Endodermal cell (in vitro differentiated cells): ENCODE data around the gene BMPER. TPM values are rescaled to one million over a fixed set of nuclear protein-coding genes. Genes with fewer than 3 reads are reported as not detected.
A peak's percentile ranks its signal among the peaks of the same experiment; 100 is the strongest.

Experiments
- DNase-seq: peaks from one replicate; pipeline ENCODE4 v3.0.0-alpha.2; 2017
- H3K27ac ChIP-seq: 2 replicates; pipeline ENCODE4 v1.5.1; 2013; ENCODE audit warnings: mild to moderate bottlenecking, low read depth, low read length, moderate library complexity
- H3K27me3 ChIP-seq: 2 replicates; pipeline ENCODE4 v1.6.1; 2013; ENCODE audit warnings: mild to moderate bottlenecking, low read length, moderate library complexity; ENCODE audit not compliant: insufficient read depth, control insufficient read depth, poor library complexity, severe bottlenecking
- H3K36me3 ChIP-seq: 2 replicates; pipeline ENCODE4 v1.7.0; 2013; ENCODE audit warnings: mild to moderate bottlenecking, low read length, moderate library complexity; ENCODE audit not compliant: control insufficient read depth, insufficient read depth
- H3K4me1 ChIP-seq: one replicate; pipeline ENCODE4 v1.7.0; 2013; ENCODE audit warnings: low read length; ENCODE audit not compliant: control insufficient read depth, insufficient read depth
- H3K4me3 ChIP-seq: 2 replicates; pipeline ENCODE4 v1.5.1; 2013; ENCODE audit warnings: mild to moderate bottlenecking, low read length, moderate library complexity
- H3K9ac ChIP-seq: 2 replicates; pipeline ENCODE4 v1.6.1; 2013; ENCODE audit warnings: mild to moderate bottlenecking, low read length, moderate library complexity; ENCODE audit not compliant: poor library complexity, severe bottlenecking; ENCODE audit errors: extremely low read depth
- H3K9me3 ChIP-seq: 2 replicates; pipeline ENCODE4 v1.6.1; 2013; ENCODE audit warnings: mild to moderate bottlenecking, low read length, moderate library complexity; ENCODE audit not compliant: control insufficient read depth
- H3K27ac Mint-ChIP-seq: 2 replicates; pipeline ENCODE4 v1.8.0; 2020; ENCODE audit warnings: mixed read lengths
- H3K27me3 Mint-ChIP-seq: 2 replicates; pipeline ENCODE4 v1.8.0; 2021; ENCODE audit warnings: mild to moderate bottlenecking, mixed read lengths; ENCODE audit not compliant: insufficient read depth
- H3K36me3 Mint-ChIP-seq: 2 replicates; pipeline ENCODE4 v1.8.0; 2020; ENCODE audit warnings: low read depth, mixed read lengths
- H3K4me1 Mint-ChIP-seq: 2 replicates; pipeline ENCODE4 v1.8.0; 2020; ENCODE audit warnings: mixed read lengths
- H3K4me3 Mint-ChIP-seq: 2 replicates; pipeline ENCODE4 v1.8.0; 2020; ENCODE audit warnings: mild to moderate bottlenecking, moderate library complexity, mixed read lengths
- H3K9me3 Mint-ChIP-seq: 2 replicates; pipeline ENCODE4 v1.8.0; 2020; ENCODE audit warnings: mild to moderate bottlenecking, mixed read lengths
- CTCF ChIP-seq: fragments of 200-600 bp; sonication (generic); conservative IDR thresholded peaks from 2 replicates; pipeline ENCODE4 v1.5.0; 2021; ENCODE audit warnings: antibody characterized with exemption, mild to moderate bottlenecking
- WGBS, 2 experiments: methylation state at CpG; one replicate each; pipeline versions ENCODE4 v1.1.5 to v1.1.7; 2013; ENCODE audit warnings: missing lambda C conversion rate in 2 of 2, mixed read lengths in 1 of 2; ENCODE audit not compliant: insufficient coverage in 1 of 2, insufficient read length in 1 of 2; 5-methylcytosine and 5-hydroxymethylcytosine counted together
- total RNA-seq, 2 donors: library from RNA; stranded (reverse); fragmentation: NEBNext Ultra II Directional in 1 of 2; extraction: Animal tissue kit (Norgen Biotek cat#: 25700) in 1 of 2; gene quantifications; 2 replicates in 1 of 2; 3 replicates in 1 of 2; pipeline ENCODE4 v1.2.1, GENCODE V29; 2021

The BMPER gene
- total RNA-seq, 2 donors from 2014 or later: 71.2 to 72.2 TPM

GRCh38 chr7:33907625-33908024, 2.3 kb downstream of the BMPER start:
- H3K27me3 Mint-ChIP-seq: peaks cover 44% of the 10 kb centered on the region
- Histone ChIP-seq H3K27ac (no peak overlapping the region), H3K9me3 (no peaks in the 10 kb centered on the region), H3K4me1 (peaks cover 11% of the 10 kb centered on the region), H3K27me3 (peaks cover 10% of the 10 kb centered on the region), H3K9ac (no peak overlapping the region), H3K4me3 (peak overlapping the region; percentile 71), H3K36me3 (peaks cover 4% of the 10 kb centered on the region)
- peak overlapping the region; percentile 76 for H3K4me3 Mint-ChIP-seq
- 90 to 100% methylated on average over 2 to 5 of the region's 5 CpGs for WGBS, 2 experiments
- no peak for TF ChIP-seq CTCF
- H3K9me3 Mint-ChIP-seq: no peaks in the 10 kb centered on the region
- H3K4me1 Mint-ChIP-seq: peaks cover 21% of the 10 kb centered on the region
- no peak overlapping the region for H3K27ac Mint-ChIP-seq
- no peak for DNase-seq
- H3K36me3 Mint-ChIP-seq: peaks cover 50% of the 10 kb centered on the region

- TF ChIP-seq CTCF: peak; percentile 17
- Mint-ChIP-seq H3K4me1 (peaks cover 16% of the 10 kb centered on the region), H3K36me3 (peaks cover 64% of the 10 kb centered on the region), H3K9me3 (no peaks in the 10 kb centered on the region), H3K4me3 (no peak overlapping the region), H3K27me3 (peaks cover 31% of the 10 kb centered on the region), H3K27ac (no peak overlapping the region)
- Histone ChIP-seq H3K27ac (no peak overlapping the region), H3K9ac (no peak overlapping the region), H3K27me3 (peaks cover 10% of the 10 kb centered on the region), H3K36me3 (peaks cover 8% of the 10 kb centered on the region), H3K4me1 (peaks cover 5% of the 10 kb centered on the region), H3K4me3 (no peak overlapping the region), H3K9me3 (no peaks in the 10 kb centered on the region)
- 79 to 93% methylated on average over 3 to 4 of the region's 5 CpGs for WGBS, 2 experiments
- no peak for DNase-seq
These were observed 4.0 kb downstream of the BMPER start for GRCh38 chr7:33909318-33909717.

- no peaks in the 10 kb centered on the region for H3K9me3 Mint-ChIP-seq
- H3K27me3 ChIP-seq: peaks cover 10% of the 10 kb centered on the region
- H3K9ac ChIP-seq: no peak overlapping the region
- H3K36me3 Mint-ChIP-seq: peaks cover 69% of the 10 kb centered on the region
- no peaks in the 10 kb centered on the region for H3K9me3 ChIP-seq
- no peak for TF ChIP-seq CTCF
- no peak overlapping the region for H3K4me3 ChIP-seq
- no peak overlapping the region for H3K27ac Mint-ChIP-seq
- H3K4me1 ChIP-seq: peaks cover 5% of the 10 kb centered on the region
- 93% methylated on average over 2 of the region's 2 CpGs; no CpG with 5 or more reads in 1 of the 2 experiments for WGBS, 2 experiments
- peaks cover 21% of the 10 kb centered on the region for H3K4me1 Mint-ChIP-seq
- H3K27ac ChIP-seq: no peak overlapping the region
- H3K4me3 Mint-ChIP-seq: no peak overlapping the region
- no peak for DNase-seq
- peaks cover 31% of the 10 kb centered on the region for H3K27me3 Mint-ChIP-seq
- peaks cover 8% of the 10 kb centered on the region for H3K36me3 ChIP-seq
These were observed 4.4 kb downstream of the BMPER start for GRCh38 chr7:33909755-33910154.
